Ammon's horn (tissue), 1 donor: Measurements from ENCODE around the gene SLC25A30.

Experiments
- DNase-seq: peaks from one replicate; pipeline ENCODE4 v3.0.0-alpha.2; 2016; ENCODE audit warnings: low spot score

Gene SLC25A30, protein sequence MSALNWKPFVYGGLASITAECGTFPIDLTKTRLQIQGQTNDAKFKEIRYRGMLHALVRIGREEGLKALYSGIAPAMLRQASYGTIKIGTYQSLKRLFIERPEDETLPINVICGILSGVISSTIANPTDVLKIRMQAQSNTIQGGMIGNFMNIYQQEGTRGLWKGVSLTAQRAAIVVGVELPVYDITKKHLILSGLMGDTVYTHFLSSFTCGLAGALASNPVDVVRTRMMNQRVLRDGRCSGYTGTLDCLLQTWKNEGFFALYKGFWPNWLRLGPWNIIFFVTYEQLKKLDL

DNA sequence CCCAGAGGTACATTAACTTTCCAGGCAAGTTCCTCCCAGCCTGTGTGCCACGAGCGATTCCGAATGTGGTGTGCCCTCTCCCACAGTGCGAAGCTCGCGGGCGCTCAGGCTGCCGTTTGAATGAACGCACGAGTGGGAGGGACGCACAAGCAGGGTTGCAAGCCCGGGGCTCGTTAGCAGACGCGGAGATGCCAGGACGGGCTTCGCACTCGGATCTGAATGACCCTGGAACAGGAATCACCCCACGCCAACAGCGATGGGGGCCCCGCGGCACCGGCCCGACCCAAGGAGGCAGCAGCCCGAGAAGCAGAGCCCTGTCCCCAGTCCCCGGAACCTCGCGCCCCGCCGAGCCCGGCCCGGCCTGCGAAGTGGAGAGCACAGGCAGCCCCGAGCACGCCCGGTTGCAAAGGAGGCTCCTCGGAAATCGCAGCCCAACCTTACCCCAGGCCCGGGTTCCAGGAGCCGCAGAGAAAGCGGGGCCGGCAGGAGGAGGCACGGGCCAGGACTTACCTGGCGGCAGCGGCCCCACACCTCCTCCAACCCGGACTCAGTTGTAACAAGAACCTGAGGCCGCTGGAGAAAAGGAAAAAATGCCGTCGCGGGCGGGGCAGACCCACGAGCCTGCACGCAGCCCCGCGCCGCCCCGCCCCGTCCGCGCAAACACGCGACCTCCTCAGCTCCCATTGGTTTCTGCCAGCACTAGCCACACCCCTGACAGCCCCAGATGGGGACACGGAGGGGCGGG lies at the start of gene SLC25A30:
Gene SLC25A30 (minus strand): TSS at position 584 of the 745 bp plus-strand sequence. CDS start 6,948 bp downstream, outside the sequence.
- DNase-seq = peak; percentile 95

DNA sequence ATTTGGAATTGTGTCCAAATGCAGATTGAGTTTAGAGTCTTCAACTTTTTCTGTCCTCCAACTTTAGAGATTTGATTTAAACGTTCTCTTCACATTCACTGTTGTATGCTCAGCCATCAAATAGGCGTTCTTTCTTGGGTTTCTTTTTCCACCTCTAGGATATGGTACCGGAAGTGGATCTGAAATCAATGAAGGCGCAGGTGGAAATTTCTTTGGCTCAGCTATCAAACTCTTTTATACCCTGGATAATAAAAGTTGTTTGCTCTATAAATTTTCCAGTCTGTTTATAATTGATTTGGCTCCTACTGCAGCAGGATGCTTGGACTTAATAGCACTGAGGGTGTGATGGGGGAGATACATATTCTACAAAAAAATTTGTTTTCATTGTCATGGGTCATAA lies 48.2 kb upstream of the SLC25A30 start:
- no peak for DNase-seq

- DNase-seq = peak; percentile 98
These were observed 46.7 kb upstream of the SLC25A30 start, which contains the start of gene COG3 for GRCh38 chr13:45464687-45465453. TSS of gene COG3 (plus strand) at chr13:45464939. CDS start at chr13:45465037, 98 bp downstream.

DNA sequence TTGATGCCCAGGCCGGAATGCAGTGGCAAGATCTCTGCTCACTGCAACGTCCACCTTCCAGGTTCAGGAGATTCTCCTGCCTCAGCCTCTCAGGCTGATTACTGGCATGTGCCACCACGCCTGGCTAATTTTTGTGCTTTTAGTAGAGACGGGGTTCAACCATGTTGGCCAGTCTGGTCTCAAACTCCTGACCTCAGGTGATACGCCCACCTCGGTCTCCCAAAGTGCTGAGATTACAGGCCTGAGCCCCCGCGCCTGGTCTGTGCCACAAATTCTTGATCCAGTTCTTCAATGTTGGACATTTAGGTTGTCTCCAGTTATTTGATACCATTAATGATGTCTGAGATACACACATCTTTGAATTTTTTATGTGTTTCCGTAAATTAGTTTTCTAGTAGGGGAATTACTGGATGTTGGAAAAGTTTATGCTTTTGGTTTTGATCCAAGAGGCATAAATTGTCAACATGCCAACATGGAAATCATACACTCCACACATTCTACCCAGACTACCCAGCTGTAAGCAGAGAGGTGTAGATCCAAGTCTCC lies 46.0 kb upstream of the SLC25A30 start:
- no peak for DNase-seq

DNA sequence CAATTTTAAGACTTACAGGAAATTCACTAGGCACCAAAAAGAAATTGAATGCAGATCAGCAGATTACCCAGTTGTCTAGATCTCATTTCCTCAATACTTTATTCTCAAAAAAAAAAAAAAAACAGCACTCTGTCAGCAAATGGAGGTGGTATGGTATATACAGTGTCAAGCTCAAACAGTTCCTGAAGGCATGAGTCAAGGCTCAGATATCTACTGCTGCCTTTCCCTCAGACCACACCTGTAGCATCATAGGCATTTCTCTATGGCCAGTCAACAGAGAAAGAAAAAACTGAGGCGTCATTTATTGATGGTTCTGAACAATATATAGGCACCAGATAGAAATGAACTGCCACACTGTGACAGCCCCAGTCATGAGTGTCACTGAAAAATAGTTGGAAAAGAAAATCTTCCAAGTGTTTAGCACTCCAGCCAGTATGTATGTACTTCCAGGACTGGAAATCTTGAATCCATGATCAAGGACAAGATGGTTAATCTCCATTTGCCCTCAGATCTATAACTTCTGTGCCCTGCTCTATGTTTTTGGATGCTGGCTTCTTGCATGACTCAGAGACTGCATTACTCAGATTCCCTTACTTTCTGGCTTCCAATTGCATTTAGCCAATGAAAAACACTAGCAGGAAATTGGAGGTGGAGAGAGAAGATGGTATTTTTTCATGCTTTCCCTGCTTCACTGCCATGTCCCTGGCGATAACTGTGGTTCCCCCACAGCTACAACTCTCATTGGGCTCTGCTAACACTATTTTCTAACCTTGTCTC lies 38.2 kb upstream of the SLC25A30 start:
- no peak for DNase-seq

GRCh38 chr13:45454204-45454603 lies 36.0 kb upstream of the SLC25A30 start:
- no peak for DNase-seq

DNA sequence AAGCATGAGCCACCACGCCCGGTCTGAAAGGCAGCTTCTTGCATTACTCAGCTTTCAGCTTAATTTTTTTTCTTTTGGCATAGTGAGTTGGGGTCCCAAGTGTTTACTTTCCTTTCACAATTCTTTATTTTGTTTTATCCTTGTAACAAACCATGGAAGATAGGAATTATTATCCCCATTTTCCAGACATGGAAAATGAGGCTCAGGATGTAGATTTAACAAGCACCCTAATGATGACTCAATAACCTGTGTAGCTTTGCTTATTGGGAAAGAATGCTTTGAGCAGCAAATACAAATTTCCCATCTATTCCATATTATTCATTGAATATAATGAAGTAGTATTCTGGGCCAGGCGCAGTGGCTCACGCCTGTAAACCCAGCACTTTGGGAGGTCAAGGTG lies 33.1 kb upstream of the SLC25A30 start:
- no peak for DNase-seq

- no peak for DNase-seq
These were observed 30.9 kb upstream of the SLC25A30 start for GRCh38 chr13:45448965-45449559.

- no peak for DNase-seq
These were observed 29.0 kb upstream of the SLC25A30 start for GRCh38 chr13:45447050-45447661.

DNA sequence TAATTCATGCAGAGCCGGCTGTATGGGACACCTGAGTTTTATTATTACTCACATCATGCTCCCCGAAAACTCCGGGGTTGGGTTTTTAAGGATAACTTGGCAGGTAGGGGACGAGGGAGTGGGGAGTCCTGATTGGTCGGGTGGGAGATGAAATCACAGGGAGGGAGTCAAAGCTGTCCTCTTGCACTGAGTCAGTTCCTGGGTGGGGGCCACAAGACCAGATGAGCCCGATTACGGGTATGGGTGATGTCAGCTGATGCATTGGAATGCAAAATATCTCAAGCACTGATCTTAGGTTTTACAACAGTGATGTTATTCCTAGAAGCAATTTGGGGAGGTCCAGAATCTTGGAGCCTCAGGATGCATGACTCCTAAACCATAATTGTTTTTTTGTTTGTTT lies 28.0 kb upstream of the SLC25A30 start:
- no peak for DNase-seq

DNA sequence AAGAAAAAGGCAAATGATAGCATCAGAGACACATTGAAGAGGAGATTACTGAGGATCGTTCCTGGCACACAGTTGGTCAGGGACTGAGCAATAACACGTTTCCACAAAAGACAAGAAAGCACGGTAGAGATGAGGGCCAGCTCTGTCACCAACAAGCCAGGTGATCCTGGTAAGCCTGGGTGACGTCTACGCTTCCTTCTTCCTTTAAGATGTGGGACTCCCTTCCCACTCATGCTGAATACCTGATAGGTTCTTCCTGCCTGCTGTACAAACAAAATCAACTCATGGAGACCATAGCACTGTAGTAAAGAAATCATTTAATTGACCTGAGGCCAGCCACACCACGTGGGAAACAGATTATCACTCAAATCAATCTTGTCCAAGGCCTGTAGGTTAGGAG lies 26.9 kb upstream of the SLC25A30 start:
- DNase-seq = no peak

DNA sequence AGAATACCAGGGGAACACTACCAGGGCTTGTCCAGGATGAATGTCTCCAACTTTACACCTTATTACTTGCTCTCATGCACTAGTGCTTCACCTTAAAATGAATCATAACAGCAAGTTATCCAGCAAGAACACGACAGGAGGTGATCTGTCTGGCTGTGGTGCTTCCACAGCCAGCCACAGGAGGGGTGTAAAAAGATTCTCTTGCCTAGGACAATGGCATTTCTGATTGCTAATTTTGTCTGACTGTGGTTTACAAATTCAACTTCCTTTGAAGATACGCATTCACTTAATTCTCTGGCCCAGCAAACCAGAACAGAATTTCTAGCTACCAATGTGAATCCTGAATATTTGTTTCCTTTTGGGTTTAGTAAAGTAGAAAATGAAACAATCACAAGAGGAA lies 23.5 kb upstream of the SLC25A30 start:
- no peak for DNase-seq

DNA sequence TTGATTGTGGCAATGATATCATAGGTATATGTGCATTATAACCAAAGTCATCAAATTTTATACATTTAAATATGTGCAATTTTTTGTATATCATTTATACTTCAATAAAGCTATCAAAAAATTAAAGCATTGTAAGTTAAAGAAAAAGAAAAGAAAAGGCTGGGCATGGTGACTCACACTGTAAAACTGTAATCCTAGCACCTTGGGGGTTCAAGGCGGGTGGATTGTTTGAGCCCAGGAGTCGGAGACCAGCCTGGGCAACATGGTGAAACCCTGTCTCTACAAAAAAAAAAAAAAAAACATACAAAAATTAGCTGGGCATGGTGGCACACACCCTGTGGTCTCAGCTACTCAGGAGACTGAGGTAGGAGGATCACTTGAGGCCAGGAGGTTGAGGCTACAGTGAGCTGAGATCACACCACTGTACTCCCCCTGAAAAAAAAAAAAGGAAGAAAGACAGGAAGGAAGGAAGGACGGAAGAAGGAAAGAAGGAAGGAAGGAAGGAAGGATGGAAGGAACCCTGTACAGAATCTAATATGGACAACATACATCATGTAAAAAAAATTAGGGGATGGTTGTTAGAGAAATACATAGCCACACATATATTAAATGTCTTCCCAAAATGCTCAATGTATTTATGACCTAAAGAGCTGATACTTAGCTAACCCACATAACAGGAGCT lies 21.7 kb upstream of the SLC25A30 start:
- DNase-seq = no peak

GRCh38 chr13:45439008-45439407 lies 20.8 kb upstream of the SLC25A30 start:
- DNase-seq = no peak

GRCh38 chr13:45437947-45438346 lies 19.8 kb upstream of the SLC25A30 start:
- DNase-seq = no peak

DNA sequence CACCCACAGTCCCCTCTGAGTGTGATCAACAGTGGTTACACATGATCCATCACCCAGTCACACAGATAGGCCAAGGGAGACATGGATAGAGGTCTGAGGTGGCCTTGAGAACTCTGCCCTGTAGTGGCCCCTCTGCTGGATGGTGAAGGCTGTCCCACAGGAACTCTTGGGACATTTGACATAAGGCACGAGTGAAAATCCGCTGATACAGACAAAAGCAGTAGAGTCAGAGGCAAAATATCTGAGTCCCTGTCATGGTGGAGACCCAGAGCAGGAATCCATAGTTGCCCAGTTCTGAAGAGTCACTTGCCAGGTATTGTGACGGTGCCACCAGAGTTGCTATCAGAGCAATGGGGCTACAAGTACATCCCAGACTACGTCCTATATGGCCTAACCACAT lies 18.8 kb upstream of the SLC25A30 start:
- no peak for DNase-seq

- no peak for DNase-seq
These were observed 18.2 kb upstream of the SLC25A30 start for GRCh38 chr13:45436332-45436731.

GRCh38 chr13:45434556-45435371 lies 16.6 kb upstream of the SLC25A30 start:
- no peak for DNase-seq

DNA sequence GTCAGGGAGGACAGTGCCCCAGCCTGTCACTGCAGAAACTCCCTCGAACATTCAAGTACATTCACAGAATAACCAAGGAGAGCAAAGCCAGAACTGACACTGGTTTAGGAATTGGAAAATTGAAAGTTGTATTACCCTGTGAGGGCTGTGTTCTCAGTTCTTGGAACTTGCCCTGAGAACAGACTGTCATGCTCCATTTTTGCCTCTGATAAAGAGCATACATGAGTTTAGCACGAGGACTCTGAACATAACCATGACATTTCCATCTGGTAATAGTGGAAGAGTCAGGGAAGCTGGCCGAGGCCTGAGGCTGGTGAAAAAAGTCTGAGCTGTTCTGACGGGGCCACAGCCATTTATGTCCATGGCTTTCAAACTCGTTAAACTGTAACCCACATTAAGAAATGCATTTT lies 15.2 kb upstream of the SLC25A30 start:
- DNase-seq = no peak
